NCI-H2107 (cell line): ENCODE results near the gene CEP112.

Source experiments
- DNase-seq: peaks from one replicate; lab custom pipeline; 2025; lab: John Stamatoyannopoulos, UW

Gene CEP112

GRCh38 chr17:66191593-66192377 is at the start of gene CEP112:
Gene CEP112, minus strand, starts transcription at chr17:66192133.
- DNase-seq: peak; percentile 66

GRCh38 chr17:66240630-66241029 is 48.7 kb upstream of the CEP112 start:
- DNase-seq: no peak

GRCh38 chr17:66240013-66240412 is 48.1 kb upstream of the CEP112 start:
- DNase-seq: no peak

GRCh38 chr17:66235377-66235994 is 43.6 kb upstream of the CEP112 start:
- DNase-seq: no peak

GRCh38 chr17:66234611-66235010 is 42.7 kb upstream of the CEP112 start:
- no peak for DNase-seq

- DNase-seq: no peak
Observed at GRCh38 chr17:66233023-66233753, 41.3 kb upstream of the CEP112 start.

- no peak for DNase-seq
Observed at GRCh38 chr17:66230922-66231591, 39.1 kb upstream of the CEP112 start.

GRCh38 chr17:66229783-66230538 is 38.0 kb upstream of the CEP112 start:
- DNase-seq: no peak

- DNase-seq: no peak
Observed at GRCh38 chr17:66228887-66229782, 37.2 kb upstream of the CEP112 start, which contains the start of gene APOH. Gene APOH, minus strand, starts transcription at chr17:66229415. Its CDS starts 36 bp downstream, at chr17:66229379.

- no peak for DNase-seq
Observed at GRCh38 chr17:66227212-66228045, 35.5 kb upstream of the CEP112 start.

GRCh38 chr17:66222798-66223350 is 30.9 kb upstream of the CEP112 start:
- DNase-seq: no peak

- DNase-seq: no peak
Observed at GRCh38 chr17:66221755-66222530, 30.0 kb upstream of the CEP112 start.

- DNase-seq: no peak
Observed at GRCh38 chr17:66221343-66221742, 29.4 kb upstream of the CEP112 start.

- DNase-seq: no peak
Observed at GRCh38 chr17:66220079-66220835, 28.3 kb upstream of the CEP112 start.

GRCh38 chr17:66215529-66215911 is 23.6 kb upstream of the CEP112 start:
- no peak for DNase-seq

- DNase-seq: peak; percentile 60
Observed at GRCh38 chr17:66214884-66215528, 23.1 kb upstream of the CEP112 start.
